Purkinje cell (primary cell): ENCODE measurements around the gene TSPY10. TPM values are rescaled to one million over a fixed set of nuclear protein-coding genes. Genes with fewer than 3 reads are reported as not detected.

Source experiments
- polyA plus RNA-seq: library from polyadenylated mRNA; unstranded; fragments of >200 nt; fragmentation: Nextera tagmentation; gene quantifications from 2 replicates; pipeline ENCODE4 v1.2.1, GENCODE V29; 2014

The TSPY10 gene
- polyA plus RNA-seq, result not detected in 2 replicates

GRCh38 chrY:9527580-9527979 lies at the start of gene TSPY10:
Gene TSPY10, plus strand, starts transcription at chrY:9527880. Its CDS starts 46 bp downstream, at chrY:9527926.

GRCh38 chrY:9486967-9487366 lies 40.7 kb upstream of the TSPY10 start, which contains the start of gene TSPY9:
Gene TSPY9, plus strand, starts transcription at chrY:9487267. Its CDS starts 46 bp downstream, at chrY:9487313.

Other genes starting within 250 kb of the TSPY10 start
- not detected in 2 replicates for gene TSPY4, start 190.4 kb upstream of the TSPY10 start, polyA plus RNA-seq
- not detected in 2 replicates for gene TSPY8, start 170.1 kb upstream of the TSPY10 start, polyA plus RNA-seq
- not detected in 2 replicates for gene TSPY3, start 129.5 kb upstream of the TSPY10 start, polyA plus RNA-seq
- not detected in 2 replicates for gene TSPY1, start 60.9 kb upstream of the TSPY10 start, polyA plus RNA-seq
- not detected in 2 replicates for gene TSPY9, start 40.6 kb upstream of the TSPY10 start, polyA plus RNA-seq